ENCODE results near the gene TMEM109. TPM values are rescaled to one million over a fixed set of nuclear protein-coding genes. Genes with fewer than 3 reads are reported as not detected.

The TMEM109 gene
- total and polyA plus RNA-seq, 2 of the 4 experiments (the other 2 are of a cell fraction) = 15.1 to 69.7 TPM

DNA sequence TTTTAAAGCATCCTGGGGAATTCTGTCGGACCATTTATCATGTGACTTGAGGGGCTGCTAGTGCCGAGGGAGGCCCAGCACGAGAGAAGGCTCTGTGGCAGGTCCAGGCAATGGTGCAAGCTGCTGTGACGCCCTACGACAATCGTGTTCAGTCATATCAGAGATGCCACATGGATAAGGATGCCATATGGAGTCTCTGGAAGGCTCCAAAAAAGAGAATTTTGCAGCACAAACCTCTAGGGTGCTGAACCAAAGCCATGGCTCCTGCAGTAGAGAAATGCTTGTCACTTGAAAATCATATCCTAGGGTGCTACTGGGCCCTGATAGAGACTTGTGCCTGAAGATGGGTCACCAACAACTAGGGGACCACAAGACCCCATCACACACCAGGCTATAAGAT, 50.8 kb downstream of the TMEM109 start:
- dilution Hi-C loops (cut with HindIII; ENCODE audit: low sequenced_read_pairs, unreplicated experiment) = no loop called here
- Histone ChIP-seq H2AK9ac (replicated peaks; ENCODE audit: low read depth, low read length, poor library complexity) (no peak overlapping the region), H3K4me1 (ENCODE audit: control insufficient read depth, insufficient read depth, low read length) (no peaks in the 10 kb centered on the region), H3K14ac (replicated peaks; ENCODE audit: low read depth, low read length) (no peak overlapping the region), H3K79me1 (ENCODE audit: low read depth in 1 of 2, low read length in 2 of 2) (no peaks in the 10 kb centered on the region), H2BK120ac (ENCODE audit: low read depth, low read length) (no peak overlapping the region), H3K27ac (ENCODE audit: insufficient read depth, low read length) (no peak overlapping the region), H3K27me3 (ENCODE audit: control insufficient read depth, insufficient read depth, low read length) (peaks cover 42% of the 10 kb centered on the region), H3K4me2 (ENCODE audit: low read depth, low read length) (no peak overlapping the region), H3K4ac (ENCODE audit: low read depth, low read length) (no peak overlapping the region), H3K9me1 (ENCODE audit: insufficient read depth, low read length) (no peaks in the 10 kb centered on the region), H2AFZ (replicated peaks; ENCODE audit: low read length, poor library complexity) (no peak overlapping the region), H3K23ac (ENCODE audit: low read depth, low read length) (no peak overlapping the region), H3K18ac (ENCODE audit: low read depth, low read length) (no peak overlapping the region), H4K91ac (ENCODE audit: insufficient read depth, low read depth, low read length) (no peak overlapping the region), H2BK20ac (ENCODE audit: low read depth, low read length) (no peak overlapping the region), H2BK5ac (ENCODE audit: low read depth, low read length, poor library complexity, severe bottlenecking) (no peak overlapping the region), H2BK15ac (ENCODE audit: low read depth, low read length) (no peak overlapping the region), H4K5ac (ENCODE audit: low read depth, low read length) (no peak overlapping the region), H4K8ac (ENCODE audit: low read depth in 2 of 2, low read length in 2 of 2) (no peak overlapping the region), H4K20me1 (ENCODE audit: insufficient read depth, low read length) (no peaks in the 10 kb centered on the region), H3K4me3 (ENCODE audit: insufficient read depth, low read depth, low read length) (no peak overlapping the region), H3K9me3 (ENCODE audit: control insufficient read depth, insufficient read depth, low read length) (peaks cover 1% of the 10 kb centered on the region), H3K56ac (ENCODE audit: extremely low read depth, insufficient read depth, low read length) (no peak overlapping the region), H2AK5ac (ENCODE audit: low read depth, low read length) (no peak overlapping the region), H3K9ac (ENCODE audit: low read depth, low read length) (no peak overlapping the region), H3K36me3 (ENCODE audit: control insufficient read depth, insufficient read depth, low read length) (no peaks in the 10 kb centered on the region)
- ATAC-seq (ENCODE audit: low read depth) (no peak), DNase-seq (no peak)
- CTCF ChIA-PET = interaction anchor here (1.1 kb wide), 1 partner anchor 9 kb away, joined by 3 read pairs; no protein-coding TSS in a partner anchor
- TF ChIP-seq, protein P1, sequence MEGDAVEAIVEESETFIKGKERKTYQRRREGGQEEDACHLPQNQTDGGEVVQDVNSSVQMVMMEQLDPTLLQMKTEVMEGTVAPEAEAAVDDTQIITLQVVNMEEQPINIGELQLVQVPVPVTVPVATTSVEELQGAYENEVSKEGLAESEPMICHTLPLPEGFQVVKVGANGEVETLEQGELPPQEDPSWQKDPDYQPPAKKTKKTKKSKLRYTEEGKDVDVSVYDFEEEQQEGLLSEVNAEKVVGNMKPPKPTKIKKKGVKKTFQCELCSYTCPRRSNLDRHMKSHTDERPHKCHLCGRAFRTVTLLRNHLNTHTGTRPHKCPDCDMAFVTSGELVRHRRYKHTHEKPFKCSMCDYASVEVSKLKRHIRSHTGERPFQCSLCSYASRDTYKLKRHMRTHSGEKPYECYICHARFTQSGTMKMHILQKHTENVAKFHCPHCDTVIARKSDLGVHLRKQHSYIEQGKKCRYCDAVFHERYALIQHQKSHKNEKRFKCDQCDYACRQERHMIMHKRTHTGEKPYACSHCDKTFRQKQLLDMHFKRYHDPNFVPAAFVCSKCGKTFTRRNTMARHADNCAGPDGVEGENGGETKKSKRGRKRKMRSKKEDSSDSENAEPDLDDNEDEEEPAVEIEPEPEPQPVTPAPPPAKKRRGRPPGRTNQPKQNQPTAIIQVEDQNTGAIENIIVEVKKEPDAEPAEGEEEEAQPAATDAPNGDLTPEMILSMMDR (conservative IDR thresholded peaks at IDR 0.05; ENCODE audit: low read depth, low read length) = no peak
- no peak for TF ChIP-seq MXI1 (IDR thresholded peaks at IDR 0.05; ENCODE audit: borderline replicate concordance, low read depth, low read length)
- no peak for TF ChIP-seq NFE2L2 (IDR thresholded peaks at IDR 0.05; ENCODE audit: low read depth, low read length)
- in situ Hi-C loops (cut with MboI; ENCODE audit: low sequenced_read_pairs) = no loop called here
- intact Hi-C loops (cut with micrococcal nuclease) = loop anchor here (5.0 kb wide), 1 partner anchor 132 kb away; no protein-coding TSS in a partner anchor
- WGBS, 2 experiments (ENCODE audit: extremely low coverage in 2 of 2, insufficient read length in 1 of 2) = 46% methylated on average over 6 of the region's 6 CpGs; no CpG with 5 or more reads in 1 of the 2 experiments
- BruUV-seq (replicated peaks) = no TSS peak
- POLR2A ChIA-PET (ENCODE audit: unreplicated experiment) = no interaction called here
